Hematopoietic multipotent progenitor cell treated with erythropoietin and hydrocortisone succinate and interleukin-3 and kit ligand, for 15 days (in vitro differentiated cells): ENCODE results near the gene KLHL8.
"Not testable (repeated sequence)": the region's sequence is repeated elsewhere in the genome, so short reads cannot be mapped to it uniquely, and the experiment has no call there.

ENCODE experiments used
- DNase-seq: peaks from one replicate; pipeline ENCODE4 v3.0.0-alpha.2; 2015; ENCODE audit warnings: low spot score

Gene KLHL8

GRCh38 chr4:87171944-87172343 lies 48.5 kb downstream of the KLHL8 start:
- DNase-seq, result no peak

- no peak for DNase-seq
Observed at GRCh38 chr4:87166296-87166854, 54.0 kb downstream of the KLHL8 start.

- DNase-seq, result no peak
Observed at GRCh38 chr4:87165892-87166291, 54.5 kb downstream of the KLHL8 start.

DNA sequence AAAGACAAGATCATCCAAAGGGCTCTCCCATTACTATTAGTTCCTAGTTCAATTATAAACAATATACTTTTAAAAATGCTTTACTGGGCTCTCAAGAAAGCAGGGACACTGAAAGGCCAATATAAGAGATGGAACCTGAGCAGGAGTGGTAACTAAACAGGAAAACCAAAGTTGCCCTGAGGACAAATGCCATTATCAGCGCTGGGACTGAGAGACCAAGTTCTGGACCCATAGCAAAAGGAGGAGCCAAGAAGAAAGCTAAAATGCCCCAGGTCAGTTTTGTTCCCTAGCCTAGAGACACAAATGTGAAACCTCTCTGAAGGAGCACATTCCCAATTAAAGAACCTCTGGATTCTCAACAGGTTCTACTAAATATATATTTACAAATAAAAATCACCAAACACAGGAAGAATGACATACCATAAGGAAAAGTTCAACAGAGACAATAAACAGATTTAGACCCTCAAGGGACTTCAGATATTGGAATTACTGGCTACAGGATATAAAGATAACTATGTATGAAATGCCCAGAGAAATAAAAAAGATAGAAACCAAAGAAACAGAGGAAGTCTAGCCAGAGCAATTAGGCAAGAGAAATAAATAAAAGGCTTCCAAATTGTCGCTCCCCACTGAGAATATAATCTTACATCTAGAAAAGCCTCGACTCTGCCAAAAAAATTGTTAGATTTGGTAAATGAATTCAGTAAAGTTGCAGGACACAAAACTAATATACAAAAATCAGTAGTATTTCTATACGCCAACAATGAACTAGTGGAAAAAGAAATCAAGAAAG lies 67.1 kb downstream of the KLHL8 start:
- no peak for DNase-seq

- no peak for DNase-seq
Observed at GRCh38 chr4:87152310-87153041, 67.9 kb downstream of the KLHL8 start.

DNA sequence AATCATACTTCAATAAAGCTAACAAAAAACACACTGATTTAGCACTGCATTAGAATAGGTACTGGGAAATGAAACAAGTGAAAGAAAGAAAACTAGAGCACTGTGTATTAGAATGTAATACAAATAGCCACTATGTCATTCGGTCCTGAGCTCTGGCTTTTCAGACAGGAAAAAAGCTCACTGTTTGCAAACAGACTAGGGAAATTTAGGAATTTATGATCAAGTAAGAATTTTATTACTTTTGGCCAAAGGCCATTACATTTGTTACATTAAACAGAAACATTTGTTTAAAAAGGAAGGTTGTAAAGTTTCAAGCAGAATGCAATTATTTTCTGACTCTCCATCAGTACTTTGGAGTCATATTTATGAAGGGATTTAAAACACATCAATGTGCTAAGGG lies 68.7 kb downstream of the KLHL8 start:
- no peak for DNase-seq

GRCh38 chr4:87150498-87151261 lies 69.7 kb downstream of the KLHL8 start:
- peak; percentile 83 for DNase-seq

DNA sequence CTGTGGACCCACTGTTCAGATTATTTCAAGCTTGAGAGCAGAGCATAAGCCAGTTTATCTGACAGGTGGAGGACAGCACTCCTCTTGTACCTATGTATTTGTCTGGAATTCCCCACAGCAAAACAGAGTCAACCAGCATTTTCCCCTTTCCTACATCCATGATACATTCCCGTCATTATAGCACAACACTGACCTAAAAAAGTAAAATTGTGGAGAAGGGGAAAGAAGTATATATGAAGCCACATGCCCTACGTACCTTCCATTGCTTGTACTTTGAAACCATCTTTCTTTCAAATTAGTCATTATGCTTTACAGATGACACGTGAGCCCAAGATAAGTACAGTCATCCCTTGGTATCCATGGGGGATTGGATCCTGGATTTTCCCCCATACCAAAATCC lies 73.3 kb downstream of the KLHL8 start:
- no peak for DNase-seq

- not testable (repeated sequence) for DNase-seq
Observed at GRCh38 chr4:87145934-87146333, 74.5 kb downstream of the KLHL8 start.

DNA sequence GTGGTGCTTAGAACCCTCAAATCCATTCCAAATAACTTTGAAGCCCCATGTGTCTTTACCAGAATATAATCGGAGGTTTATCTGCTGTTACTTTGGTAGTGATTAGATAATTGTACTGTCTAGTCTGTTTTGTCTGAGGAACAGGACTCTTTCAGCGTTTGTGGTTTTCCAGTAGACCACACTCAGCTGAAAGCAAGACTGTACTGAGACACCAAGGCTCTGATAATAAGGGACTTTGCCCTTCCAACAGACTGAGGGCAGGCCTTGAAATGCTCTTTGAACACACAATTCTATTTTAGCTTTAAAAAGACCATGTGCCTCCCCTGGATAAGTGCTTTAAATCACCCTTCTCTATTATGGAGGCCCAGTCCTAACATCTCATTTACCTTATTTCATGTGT lies 76.1 kb downstream of the KLHL8 start:
- no peak for DNase-seq

DNA sequence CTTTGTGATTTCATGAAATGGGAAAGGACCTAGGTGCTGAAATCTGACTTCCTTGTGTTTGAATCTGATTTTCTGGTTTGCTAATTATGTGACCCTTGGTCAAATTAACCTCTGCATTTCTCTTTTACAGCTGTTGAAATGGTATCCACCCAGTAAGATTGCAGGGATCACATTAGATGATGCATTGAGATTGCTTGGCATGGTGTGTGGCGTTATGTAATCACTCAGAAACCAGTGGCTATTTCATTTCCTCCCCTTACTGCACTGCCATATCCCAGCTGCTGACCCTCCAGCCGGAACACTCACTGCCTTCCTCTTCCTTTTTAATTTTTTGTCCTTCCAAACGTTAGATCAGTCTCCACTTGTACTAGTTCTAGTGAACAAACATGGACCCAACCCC lies 79.0 kb downstream of the KLHL8 start:
- no peak for DNase-seq

- DNase-seq, result no peak
Observed at GRCh38 chr4:87134122-87134521, 86.3 kb downstream of the KLHL8 start.

DNA sequence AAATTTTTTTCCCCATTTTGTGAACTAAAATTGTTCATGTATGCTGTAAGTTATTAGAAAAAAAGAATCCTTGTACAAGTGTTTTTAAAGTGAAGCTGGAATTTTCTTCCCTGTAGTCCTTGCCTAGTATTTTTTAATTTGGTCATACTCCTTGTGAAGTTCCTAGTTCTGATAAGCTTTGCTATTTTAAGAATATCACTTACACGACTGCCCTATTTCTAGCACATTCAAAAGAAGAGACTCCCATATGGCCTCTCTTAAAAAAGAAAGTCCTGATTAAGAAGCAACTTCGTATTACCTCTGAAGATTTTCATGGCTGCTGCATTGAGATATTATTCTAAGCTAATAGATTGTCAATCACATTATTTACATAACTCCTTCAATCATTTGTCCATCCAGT lies 87.2 kb downstream of the KLHL8 start:
- DNase-seq, result no peak

GRCh38 chr4:87132035-87132434 lies 88.4 kb downstream of the KLHL8 start:
- DNase-seq, result no peak

GRCh38 chr4:87130985-87131703 lies 89.3 kb downstream of the KLHL8 start:
- DNase-seq, result no peak

DNA sequence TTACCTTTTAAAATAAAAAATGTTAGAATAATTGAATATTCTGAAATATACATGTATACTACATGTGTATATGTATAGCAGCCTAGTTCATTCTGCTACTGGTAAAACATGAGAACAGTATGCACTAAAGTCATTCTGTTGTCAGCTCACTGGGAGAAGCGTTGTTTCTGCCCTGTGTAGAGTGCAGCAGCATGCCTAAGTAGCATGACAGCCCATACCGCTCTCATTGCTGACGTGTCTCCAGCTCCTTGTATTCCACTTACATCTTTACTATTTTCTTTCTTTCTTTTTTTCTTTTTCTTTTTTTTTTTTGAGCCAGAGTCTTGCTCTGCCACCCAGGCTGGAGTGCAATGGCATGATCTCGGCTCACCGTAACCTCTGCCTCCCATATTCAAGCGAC lies 90.7 kb downstream of the KLHL8 start:
- no peak for DNase-seq

- DNase-seq, result no peak
Observed at GRCh38 chr4:87128006-87128705, 92.3 kb downstream of the KLHL8 start.

- DNase-seq, result no peak
Observed at GRCh38 chr4:87126056-87126455, 94.4 kb downstream of the KLHL8 start.

GRCh38 chr4:87122252-87122651 lies 98.2 kb downstream of the KLHL8 start:
- no peak for DNase-seq

DNA sequence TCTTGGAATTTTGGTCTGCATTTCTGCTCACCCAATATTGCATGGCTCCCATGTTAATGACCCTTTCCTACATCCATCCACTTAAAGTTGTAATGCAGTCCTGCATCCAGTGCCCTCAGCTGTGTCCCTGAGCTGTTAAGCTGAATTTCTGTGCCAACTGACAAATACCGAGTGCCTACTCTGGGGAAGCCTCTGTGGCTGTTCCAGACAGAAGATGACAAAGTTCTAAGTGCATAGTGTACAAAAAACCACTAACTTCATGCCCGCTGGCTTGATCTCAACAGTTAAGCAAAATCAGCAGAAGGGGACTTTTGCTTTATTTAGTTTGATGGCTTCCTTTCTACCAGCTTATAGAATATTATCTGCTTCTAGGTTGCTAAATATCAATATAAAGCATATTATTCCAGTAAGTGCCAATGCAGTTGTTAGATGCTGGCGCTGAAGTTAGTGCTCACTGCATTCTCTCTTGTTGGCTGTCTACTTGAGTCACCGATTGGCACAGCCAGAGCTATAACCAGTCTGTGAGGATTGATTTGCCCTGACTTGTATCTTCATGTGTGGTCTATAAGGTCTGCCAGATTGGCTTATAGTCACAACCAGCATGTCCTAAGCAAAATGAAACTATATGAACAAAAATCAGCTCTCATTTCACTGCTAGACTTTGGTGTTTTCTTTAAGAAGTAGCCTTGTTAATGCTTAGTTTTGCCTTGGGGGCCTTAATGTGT lies 98.9 kb downstream of the KLHL8 start:
- no peak for DNase-seq
